GM21381 (cell line): Measurements from ENCODE around the gene FGR.

Source experiments
- ATAC-seq: cut with Tn5 transposase; IDR thresholded peaks from one replicate; pipeline ENCODE4 v1.9.1; 2021; ENCODE audit warnings: mild to moderate bottlenecking, moderate library complexity; ENCODE audit not compliant: unreplicated experiment

The FGR gene

DNA sequence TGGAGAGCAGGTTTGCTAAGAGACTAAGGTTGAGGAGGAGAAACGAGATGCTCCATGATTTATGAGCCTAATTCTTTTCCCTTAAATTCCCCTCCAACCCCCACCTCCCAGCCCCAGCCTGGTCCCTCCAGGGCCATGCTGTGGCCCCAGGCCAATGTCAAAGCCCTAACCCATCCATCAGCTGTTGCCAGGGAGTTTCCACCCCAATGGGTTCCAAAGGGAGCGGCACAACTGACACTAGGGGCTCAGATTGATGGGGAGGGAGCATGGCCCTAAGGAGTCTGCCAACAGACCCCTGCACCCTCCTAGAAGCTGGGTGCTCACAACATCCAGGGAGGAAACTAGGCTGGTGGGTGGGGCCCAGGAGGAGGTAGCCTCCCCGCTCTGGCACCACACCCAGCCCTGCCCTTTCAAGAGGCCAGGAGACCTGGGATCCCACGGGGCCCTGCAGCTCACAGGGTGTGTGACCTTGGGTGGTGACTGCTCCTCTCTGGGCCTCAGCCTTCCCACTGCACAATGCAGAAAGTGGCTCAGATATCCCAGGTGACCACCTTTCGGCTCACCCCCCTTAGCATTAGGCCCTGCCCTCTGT is 44.0 kb downstream of the FGR start:
- ATAC-seq, result no peak

GRCh38 chr1:27589841-27590426 is 45.1 kb downstream of the FGR start:
- ATAC-seq, result no peak

GRCh38 chr1:27589441-27589840 is 45.5 kb downstream of the FGR start:
- no peak for ATAC-seq

GRCh38 chr1:27588256-27589232 is 46.4 kb downstream of the FGR start:
- ATAC-seq, result no peak

DNA sequence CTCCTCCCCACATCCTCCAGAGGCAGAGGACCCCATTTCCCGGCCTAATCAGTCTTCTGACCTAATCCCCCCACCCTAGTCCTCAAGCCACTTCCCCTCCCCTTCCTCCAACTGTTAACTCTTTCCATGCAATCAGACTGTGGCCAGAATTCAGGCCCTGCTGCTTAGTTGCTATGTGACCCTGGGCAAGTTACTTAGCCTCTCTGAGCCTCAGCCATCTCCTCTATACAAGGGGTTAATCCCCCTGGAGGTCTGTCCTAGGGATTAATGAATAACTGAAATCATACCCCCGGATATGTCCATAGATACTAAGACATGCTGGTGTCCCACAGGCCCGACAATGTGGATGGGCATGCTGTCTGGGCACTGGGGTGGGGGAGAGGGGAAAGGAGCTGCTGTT is 49.3 kb downstream of the FGR start:
- ATAC-seq, result no peak

DNA sequence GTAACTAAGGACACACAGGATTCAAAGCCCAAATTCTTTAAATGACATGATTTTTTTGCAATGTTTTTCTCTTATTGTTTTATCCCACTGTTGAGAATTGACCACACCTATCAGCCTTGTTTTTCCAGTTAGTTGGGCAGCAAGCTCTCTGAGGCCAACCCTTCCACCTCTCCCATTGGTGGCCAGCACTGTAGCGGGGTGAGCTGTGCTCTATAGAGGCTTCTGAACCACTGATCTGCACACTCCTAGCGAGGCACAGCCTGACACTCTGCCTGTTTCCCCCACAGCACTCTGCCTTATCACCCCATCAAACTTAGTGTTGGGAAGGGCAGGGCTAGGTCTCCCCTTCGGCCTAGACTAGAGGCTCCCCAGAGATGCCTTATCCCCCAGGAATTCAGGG is 50.5 kb downstream of the FGR start:
- no peak for ATAC-seq

- no peak for ATAC-seq
Measured at GRCh38 chr1:27583479-27583878, 51.5 kb downstream of the FGR start.

DNA sequence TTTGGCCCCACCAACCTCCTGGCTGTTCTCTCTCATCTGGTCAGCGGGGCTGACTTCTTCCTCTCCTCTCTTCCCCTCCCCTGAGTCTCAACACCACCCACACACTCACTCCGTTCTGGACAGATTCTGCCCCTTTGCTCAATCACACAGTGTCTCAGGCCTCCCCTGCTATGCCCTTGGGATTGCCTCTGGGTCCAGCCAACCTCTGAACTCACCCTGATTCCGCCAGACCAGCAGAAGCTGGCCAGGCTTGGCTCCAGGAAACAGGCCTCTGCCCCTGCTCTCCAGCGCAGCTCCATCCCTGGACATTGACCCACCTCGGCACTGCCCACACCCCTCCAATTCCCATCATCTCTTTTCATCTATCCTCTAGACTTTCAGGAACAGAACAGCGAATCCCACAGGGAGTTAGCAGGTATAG is 53.2 kb downstream of the FGR start:
- no peak for ATAC-seq

DNA sequence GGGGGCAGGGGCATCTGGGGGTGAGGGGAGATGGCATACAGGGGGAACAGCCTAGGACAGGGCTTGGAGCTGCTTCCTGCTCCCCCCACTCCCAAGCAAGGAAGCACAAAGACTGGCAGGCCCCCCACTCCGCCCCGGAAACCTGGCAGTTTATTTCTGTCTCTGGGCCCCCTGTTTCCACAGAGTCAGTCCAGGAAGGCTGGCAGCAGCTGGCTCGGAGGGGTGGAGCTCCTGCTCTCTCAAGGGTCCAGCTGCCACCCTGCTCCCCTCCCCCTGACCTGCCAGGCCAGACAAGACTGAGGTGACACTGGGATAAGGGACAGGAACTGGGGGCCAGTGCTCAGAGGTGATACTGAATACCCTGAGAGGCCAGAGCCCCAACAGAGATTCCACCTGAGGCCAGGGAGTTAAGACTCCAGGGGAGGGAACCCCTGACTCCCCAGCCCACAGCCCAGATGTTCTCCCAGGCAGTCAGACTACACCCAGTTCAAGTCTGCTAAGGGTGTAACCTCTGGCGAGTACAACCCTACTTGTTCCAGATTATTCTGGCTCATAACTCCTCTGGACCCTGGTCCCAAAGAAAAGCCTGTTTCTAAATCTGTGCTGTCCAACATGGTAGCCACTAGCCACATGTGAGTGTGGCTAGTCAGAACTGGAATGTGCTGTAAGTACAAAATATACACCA is 57.3 kb downstream of the FGR start:
- ATAC-seq, result no peak

DNA sequence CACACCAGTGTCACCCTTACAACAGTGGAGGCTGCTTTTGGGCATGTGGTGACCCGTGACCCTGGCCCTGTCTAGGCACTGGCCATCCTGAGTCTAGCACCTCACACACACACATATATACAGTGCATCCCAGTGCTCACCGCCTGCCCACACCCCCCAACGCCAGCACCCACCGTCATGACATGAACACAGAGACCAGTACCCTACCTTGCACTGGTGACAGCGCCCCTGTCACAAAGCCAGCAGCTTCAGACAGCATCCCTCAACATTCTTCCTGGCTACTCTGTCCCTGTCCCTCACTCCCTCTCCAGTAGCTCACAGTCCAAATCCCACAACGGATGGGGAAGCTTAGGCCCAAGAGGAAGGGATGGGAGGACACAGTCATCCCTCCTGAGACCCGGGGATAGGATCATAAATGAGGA is 58.2 kb downstream of the FGR start:
- ATAC-seq, result no peak

DNA sequence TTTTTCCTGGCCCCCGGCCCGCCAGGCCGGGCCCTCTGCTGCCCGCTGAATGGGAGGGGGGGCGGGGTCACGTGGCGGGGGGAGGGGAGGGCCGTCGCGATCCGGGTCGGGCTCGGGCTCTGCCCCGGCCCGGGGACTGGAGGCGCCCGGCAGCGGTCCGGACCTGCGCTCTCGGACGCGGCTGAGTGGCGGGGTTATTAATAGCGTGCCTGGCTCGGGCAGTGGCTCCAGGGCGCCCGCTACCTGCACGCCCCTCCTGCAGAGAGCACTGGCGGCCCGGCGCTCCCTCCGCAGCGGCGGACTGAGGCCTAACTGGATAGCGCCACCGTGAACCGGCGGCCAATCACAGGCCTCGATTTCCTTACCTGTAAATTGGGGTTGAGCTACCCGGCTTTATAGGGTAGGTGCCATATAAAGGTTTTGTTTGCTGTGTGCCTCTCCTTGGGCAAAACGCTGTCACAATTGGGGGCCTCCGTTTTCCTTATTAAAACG is 59.1 kb downstream of the FGR start:
- no peak for ATAC-seq

- ATAC-seq, result no peak
Measured at GRCh38 chr1:27574871-27575831, 59.8 kb downstream of the FGR start.

GRCh38 chr1:27574001-27574781 is 60.8 kb downstream of the FGR start:
- no peak for ATAC-seq

DNA sequence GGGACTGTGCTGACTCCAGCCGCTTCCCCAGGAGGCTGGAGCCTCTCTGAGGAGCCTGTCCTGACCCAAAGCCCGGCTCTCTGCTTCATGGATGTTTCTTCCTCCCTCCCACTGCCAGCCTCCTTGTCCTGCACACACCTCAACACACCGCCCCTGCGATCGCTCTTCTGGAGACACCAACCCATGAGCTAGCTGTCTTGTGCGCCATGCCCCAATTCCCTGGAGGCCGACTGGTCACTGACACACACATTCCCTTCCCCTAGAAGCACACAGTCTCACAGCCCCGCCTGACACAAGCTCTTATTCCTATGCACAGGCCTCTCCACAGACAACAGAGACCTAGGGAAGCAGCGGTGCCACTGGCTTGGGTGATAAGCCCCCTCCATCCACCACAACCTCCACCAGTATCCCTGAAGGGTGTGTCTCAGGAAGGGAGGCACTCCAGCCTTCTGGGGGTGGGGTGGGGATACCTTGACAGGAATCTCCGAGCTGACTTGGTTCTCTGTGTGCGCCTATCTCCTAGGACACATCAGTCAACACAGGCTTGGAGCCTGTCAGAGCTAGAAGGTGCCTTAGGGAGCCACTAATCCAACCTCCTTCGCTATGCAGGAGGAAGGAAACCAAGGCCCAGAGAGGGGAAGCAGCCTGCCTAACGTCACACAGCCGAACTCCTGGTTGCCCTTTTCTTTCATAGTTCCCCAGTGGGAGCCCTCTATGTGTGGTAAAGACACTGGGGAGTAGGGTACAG is 62.1 kb downstream of the FGR start:
- no peak for ATAC-seq

DNA sequence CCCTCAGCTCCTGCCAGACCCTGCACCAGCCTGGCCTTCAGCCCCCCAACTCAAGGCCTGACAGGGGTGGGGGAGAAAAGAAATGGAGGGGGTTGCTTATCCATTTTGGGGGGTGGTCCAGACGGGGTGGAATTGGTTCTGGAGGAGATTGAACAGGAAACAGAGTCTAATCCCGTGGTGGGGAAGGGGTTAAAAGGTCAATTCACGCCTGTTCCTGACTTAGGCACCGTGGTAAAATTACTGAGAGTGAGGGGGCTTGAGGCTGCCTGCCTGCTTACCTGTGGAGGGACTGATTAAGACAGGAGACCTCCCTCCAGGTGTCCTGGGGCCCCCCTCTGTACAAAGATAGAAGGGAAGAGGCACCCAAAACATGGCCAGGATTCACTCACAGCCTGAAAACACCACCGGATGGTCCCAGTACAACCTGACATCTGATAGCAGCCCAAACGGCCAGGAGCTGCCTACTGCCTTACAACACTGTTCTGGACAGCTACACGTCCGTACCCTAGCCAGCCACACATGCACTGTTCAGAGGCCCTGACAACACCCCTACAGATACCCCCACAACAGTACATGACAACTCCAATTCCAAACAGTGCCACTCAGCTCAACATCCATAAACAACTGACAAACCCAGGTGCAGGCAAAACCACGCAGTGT is 62.8 kb downstream of the FGR start:
- ATAC-seq, result no peak

- ATAC-seq, result no peak
Measured at GRCh38 chr1:27571439-27572018, 63.5 kb downstream of the FGR start.

- ATAC-seq, result no peak
Measured at GRCh38 chr1:27570784-27571183, 64.2 kb downstream of the FGR start.

GRCh38 chr1:27570356-27570755 is 64.6 kb downstream of the FGR start:
- no peak for ATAC-seq
